ENCODE results near the gene KPTN.

Gene KPTN

DNA sequence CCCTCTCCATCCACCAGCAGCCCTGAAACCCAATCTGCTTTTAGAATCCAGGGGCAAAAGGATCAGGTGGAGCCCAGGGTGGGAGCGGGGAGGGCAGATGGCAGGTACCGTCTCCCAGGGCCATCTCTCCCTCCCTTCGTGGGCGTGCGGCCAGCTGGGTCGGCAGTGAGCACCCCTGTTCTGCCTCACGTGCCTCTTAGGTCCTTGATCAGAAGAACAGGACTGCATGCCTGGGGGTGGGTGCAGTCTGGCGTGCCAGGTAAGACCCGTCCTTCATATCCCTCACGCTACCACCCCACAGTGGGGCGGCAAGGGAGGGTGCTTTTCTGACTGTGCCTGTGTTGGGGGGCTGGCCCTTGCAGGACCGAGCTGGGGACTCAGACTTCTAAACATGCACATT lies 14.3 kb downstream of the KPTN start:
- peaks cover 0 to 24% of the 10 kb centered on the region in 2 donors for H3K27me3 ChIP-seq
- H3K9me3 ChIP-seq, result no peaks in the 10 kb centered on the region
- DNase-seq, result no peak
- no peaks in the 10 kb centered on the region for H3K36me3 ChIP-seq
- TF ChIP-seq, protein P1, sequence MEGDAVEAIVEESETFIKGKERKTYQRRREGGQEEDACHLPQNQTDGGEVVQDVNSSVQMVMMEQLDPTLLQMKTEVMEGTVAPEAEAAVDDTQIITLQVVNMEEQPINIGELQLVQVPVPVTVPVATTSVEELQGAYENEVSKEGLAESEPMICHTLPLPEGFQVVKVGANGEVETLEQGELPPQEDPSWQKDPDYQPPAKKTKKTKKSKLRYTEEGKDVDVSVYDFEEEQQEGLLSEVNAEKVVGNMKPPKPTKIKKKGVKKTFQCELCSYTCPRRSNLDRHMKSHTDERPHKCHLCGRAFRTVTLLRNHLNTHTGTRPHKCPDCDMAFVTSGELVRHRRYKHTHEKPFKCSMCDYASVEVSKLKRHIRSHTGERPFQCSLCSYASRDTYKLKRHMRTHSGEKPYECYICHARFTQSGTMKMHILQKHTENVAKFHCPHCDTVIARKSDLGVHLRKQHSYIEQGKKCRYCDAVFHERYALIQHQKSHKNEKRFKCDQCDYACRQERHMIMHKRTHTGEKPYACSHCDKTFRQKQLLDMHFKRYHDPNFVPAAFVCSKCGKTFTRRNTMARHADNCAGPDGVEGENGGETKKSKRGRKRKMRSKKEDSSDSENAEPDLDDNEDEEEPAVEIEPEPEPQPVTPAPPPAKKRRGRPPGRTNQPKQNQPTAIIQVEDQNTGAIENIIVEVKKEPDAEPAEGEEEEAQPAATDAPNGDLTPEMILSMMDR (IDR thresholded peaks at IDR 0.05), result no peak
- H3K27ac ChIP-seq, result no peak overlapping the region
- peaks cover 0 to 40% (median 22%) of the 10 kb centered on the region in 4 donors for H3K4me1 ChIP-seq
- H3K4me3 ChIP-seq, result no peak overlapping the region
- intact Hi-C loops (cut with DNase I; ENCODE audit: low total_unique reads), result loop anchor here (5.0 kb wide), 1 partner anchor 43 kb away; no protein-coding TSS in a partner anchor

DNA sequence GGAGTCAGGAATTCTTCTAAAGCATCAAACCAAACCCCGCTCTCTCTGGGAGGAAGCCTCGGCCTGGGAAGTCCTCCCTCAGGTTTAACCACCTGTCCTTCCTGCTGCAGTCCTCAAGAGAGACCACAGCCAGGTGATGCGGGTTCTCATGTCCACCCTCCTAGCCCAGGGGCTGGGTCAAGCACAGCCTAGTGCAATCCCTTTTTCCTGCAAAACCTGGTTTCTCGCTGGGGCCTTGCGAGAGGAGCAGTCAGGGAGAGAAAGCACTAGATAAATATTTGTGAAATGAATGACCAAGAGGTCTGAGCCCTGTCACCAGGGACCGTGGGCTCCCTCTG lies 14.7 kb downstream of the KPTN start:
- peaks cover 0 to 40% (median 22%) of the 10 kb centered on the region in 4 donors for H3K4me1 ChIP-seq
- no peak overlapping the region for H3K4me3 ChIP-seq
- DNase-seq, result no peak
- H3K27ac ChIP-seq, result no peak overlapping the region
- peaks cover 0 to 24% of the 10 kb centered on the region in 2 donors for H3K27me3 ChIP-seq
- H3K36me3 ChIP-seq, result no peaks in the 10 kb centered on the region
- no peaks in the 10 kb centered on the region for H3K9me3 ChIP-seq
- intact Hi-C loops (cut with DNase I; ENCODE audit: low total_unique reads), result no loop called here
- TF ChIP-seq, protein P1 (IDR thresholded peaks at IDR 0.05), result no peak

DNA sequence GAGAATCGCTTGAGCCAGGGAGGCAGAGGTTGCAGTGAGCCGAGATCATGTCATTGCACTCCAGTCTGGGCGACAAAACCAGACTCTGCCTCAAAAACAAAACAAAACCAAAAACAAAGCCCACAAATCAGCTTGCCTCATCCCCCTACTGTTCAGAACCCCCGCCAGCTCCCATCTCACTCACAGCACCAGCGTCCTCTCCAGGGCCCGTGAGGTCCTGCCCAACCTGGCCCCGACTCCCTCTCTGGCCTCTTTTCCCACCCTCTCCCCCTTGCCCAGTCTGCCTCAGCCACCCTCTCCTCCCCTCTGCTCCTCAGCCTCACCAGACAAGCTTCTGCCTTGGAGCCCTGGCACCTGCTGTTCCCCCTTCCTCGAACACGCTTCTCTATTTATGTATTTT lies 16.1 kb downstream of the KPTN start:
- no peak overlapping the region for H3K27ac ChIP-seq
- H3K9me3 ChIP-seq, result no peaks in the 10 kb centered on the region
- no peak for DNase-seq
- intact Hi-C loops (cut with DNase I; ENCODE audit: low total_unique reads), result no loop called here
- H3K4me3 ChIP-seq, result no peak overlapping the region
- peaks cover 0 to 35% (median 19%) of the 10 kb centered on the region in 4 donors for H3K4me1 ChIP-seq
- peaks cover 0 to 13% of the 10 kb centered on the region in 2 donors for H3K27me3 ChIP-seq
- H3K36me3 ChIP-seq, result no peaks in the 10 kb centered on the region
- TF ChIP-seq, protein P1 (IDR thresholded peaks at IDR 0.05), result no peak

DNA sequence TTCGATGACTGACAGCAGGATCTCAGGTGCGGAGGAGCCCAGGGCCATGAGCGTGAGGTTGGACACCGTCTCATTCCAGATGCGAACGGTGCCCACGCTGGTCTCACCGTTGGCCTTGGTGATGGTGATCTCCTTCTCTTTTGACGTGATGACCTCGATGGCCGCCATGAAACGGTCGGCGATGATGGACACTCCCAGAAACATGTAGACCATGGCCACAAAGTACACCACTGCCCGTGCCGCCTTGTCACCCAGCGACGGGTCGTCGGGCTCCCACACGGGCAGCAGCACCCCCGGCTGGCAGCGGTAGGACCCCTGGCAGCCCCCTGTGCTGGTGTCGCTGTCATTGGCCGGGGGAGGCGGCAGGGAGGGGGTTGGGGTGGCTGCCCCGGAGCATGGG lies 18.1 kb downstream of the KPTN start:
- DNase-seq, result no peak
- TF ChIP-seq, protein P1 (IDR thresholded peaks at IDR 0.05), result no peak
- H3K9me3 ChIP-seq, result no peaks in the 10 kb centered on the region
- no peak overlapping the region for H3K27ac ChIP-seq
- H3K36me3 ChIP-seq, result no peaks in the 10 kb centered on the region
- peaks cover 0 to 17% (median 2%) of the 10 kb centered on the region in 4 donors for H3K4me1 ChIP-seq
- H3K4me3 ChIP-seq, result no peak overlapping the region
- peaks cover 0 to 9% of the 10 kb centered on the region in 2 donors for H3K27me3 ChIP-seq
- intact Hi-C loops (cut with DNase I; ENCODE audit: low total_unique reads), result no loop called here

DNA sequence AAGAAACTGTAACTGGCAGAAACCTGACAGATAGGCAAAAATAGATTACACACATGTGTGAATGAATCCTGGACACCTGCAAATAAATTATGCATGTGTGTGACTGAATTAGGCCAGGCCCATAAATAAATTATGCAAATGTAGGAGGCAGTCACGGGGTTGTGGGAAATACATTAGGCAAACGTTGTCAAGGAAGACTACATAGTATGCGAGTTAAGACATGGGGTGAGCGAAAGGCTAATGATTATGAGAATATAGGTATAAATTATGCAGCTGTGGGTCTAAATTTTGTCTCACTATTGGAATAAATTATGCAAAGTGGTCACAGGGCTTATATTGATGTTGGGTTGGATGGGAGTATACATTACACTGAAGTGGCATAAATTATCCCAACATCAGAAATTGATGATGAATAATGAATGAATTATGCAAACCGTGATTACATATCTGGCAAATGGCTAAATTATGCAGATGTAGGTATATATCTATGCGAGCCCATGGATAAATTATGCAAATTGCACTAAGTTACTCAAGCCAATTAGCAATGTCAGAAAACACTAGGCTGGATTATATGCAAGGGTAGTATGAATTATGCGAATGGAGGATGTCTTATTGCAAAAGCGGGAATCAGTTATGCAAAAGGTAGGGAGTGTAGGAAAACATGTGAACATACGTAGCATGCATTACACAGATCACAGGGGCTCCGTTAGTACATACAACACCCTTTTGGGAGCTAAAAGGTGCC lies 19.2 kb downstream of the KPTN start:
- Histone ChIP-seq H3K9me3 (no peaks in the 10 kb centered on the region), H3K4me1 (peaks cover 0 to 6% (median 0%) of the 10 kb centered on the region in 4 donors), H3K36me3 (no peaks in the 10 kb centered on the region), H3K4me3 (no peak overlapping the region), H3K27ac (no peak overlapping the region), H3K27me3 (peaks cover 0 to 20% of the 10 kb centered on the region in 2 donors)
- TF ChIP-seq, protein P1 (IDR thresholded peaks at IDR 0.05), result no peak
- intact Hi-C loops (cut with DNase I; ENCODE audit: low total_unique reads), result no loop called here
- no peak for DNase-seq

Data from tibial artery (tissue), 4 donors.